Activated CD8-positive, alpha-beta T cell treated with anti-CD3 and anti-CD28 coated beads for 36 hours (primary cell): ENCODE data around the gene LILRB3. TPM values are rescaled to one million over a fixed set of nuclear protein-coding genes. Genes with fewer than 3 reads are reported as not detected.
A peak's percentile ranks its signal among the peaks of the same experiment; 100 is the strongest.
"Not testable (repeated sequence)": the region's sequence is repeated elsewhere in the genome, so short reads cannot be mapped to it uniquely, and the experiment has no call there.

ENCODE experiments used
- ATAC-seq: fragments of 200-7000 bp; cut with Tn5 transposase; one replicate; pipeline ENCODE4 v1.10.0; 2021; ENCODE audit warnings: mild to moderate bottlenecking, moderate library complexity
- CTCF ChIA-PET: fragments of 350-600 bp; sonication (Branson Sonifier 250); formaldehyde crosslinking; loops from one replicate; lab custom pipeline; 2021; ENCODE audit warnings: antibody characterized with exemption; lab: Charles Lee
- POLR2A ChIA-PET: fragments of 350-600 bp; sonication (Branson Sonifier 250); formaldehyde crosslinking; loops from one replicate; lab custom pipeline; 2021; ENCODE audit warnings: antibody characterized with exemption; lab: Charles Lee
- DNase-seq: peaks from one replicate; pipeline ENCODE4 v3.0.0-alpha.2; 2020
- H3K27ac Mint-ChIP-seq: one replicate; pipeline ENCODE4 v1.8.0; 2021; ENCODE audit warnings: mild to moderate bottlenecking, mixed read lengths
- H3K27me3 Mint-ChIP-seq: one replicate; pipeline ENCODE4 v1.8.0; 2021; ENCODE audit warnings: mixed read lengths
- H3K36me3 Mint-ChIP-seq: one replicate; pipeline ENCODE4 v1.8.0; 2021; ENCODE audit warnings: low read depth, mixed read lengths
- H3K4me1 Mint-ChIP-seq: one replicate; pipeline ENCODE4 v1.8.0; 2021; ENCODE audit warnings: low read depth, mixed read lengths
- H3K4me3 Mint-ChIP-seq: one replicate; pipeline ENCODE4 v1.8.0; 2021; ENCODE audit warnings: mild to moderate bottlenecking, moderate library complexity, mixed read lengths
- H3K9me3 Mint-ChIP-seq: one replicate; pipeline ENCODE4 v1.8.0; 2021; ENCODE audit warnings: mixed read lengths
- CTCF ChIP-seq: fragments of 200-600 bp; IDR thresholded peaks from one replicate; pipeline ENCODE4 v1.8.0; 2022; ENCODE audit warnings: antibody characterized with exemption, mild to moderate bottlenecking
- intact Hi-C: fragments of 100-400 bp; cut with micrococcal nuclease; formaldehyde crosslinking; loops from one replicate; pipeline ENCODE4 v1.10.0; 2022
- total RNA-seq, 2 experiments: library from RNA; stranded (reverse); gene quantifications; one replicate each; pipeline ENCODE4 v1.2.3, GENCODE V29; 2021

Gene LILRB3
- total RNA-seq, 2 experiments from 2014 or later, result not detected

GRCh38 chr19:54173359-54173699 lies 49.5 kb downstream of the LILRB3 start:
- intact Hi-C loops, result no loop called here
- Mint-ChIP-seq H3K4me3 (no peak overlapping the region), H3K36me3 (peaks cover 8% of the 10 kb centered on the region), H3K9me3 (no peaks in the 10 kb centered on the region), H3K27me3 (no peaks in the 10 kb centered on the region), H3K27ac (no peak overlapping the region), H3K4me1 (peaks cover 2% of the 10 kb centered on the region)
- ChIA-PET POLR2A (interaction anchor here (1.2 to 2.6 kb wide), 5 partner anchors 10 to 32 kb away, joined by 3 to 7 read pairs (median 4); partner anchors contain the start of gene LENG1), CTCF (interaction anchor here (0.8 to 0.9 kb wide), 2 partner anchors 18 to 93 kb away, joined by 3 to 4 read pairs; partner anchors contain the start of gene TSEN34)
- no peak for ATAC-seq
- TF ChIP-seq CTCF, result no peak
- DNase-seq, result no peak

GRCh38 chr19:54172471-54173358 lies 50.1 kb downstream of the LILRB3 start, which contains the start of gene TMC4:
Gene TMC4 (minus strand): TSS chr19:54173160. CDS start chr19:54173117, 43 bp downstream.
- H3K36me3 Mint-ChIP-seq, result peaks cover 4% of the 10 kb centered on the region
- no peaks in the 10 kb centered on the region for H3K9me3 Mint-ChIP-seq
- peak; percentile 22 for DNase-seq
- CTCF ChIA-PET, result interaction anchor here (0.9 kb wide), 1 partner anchor 93 kb away, joined by 3 read pairs; no protein-coding TSS in a partner anchor
- intact Hi-C loops, result no loop called here
- H3K4me3 Mint-ChIP-seq, result no peak within 1 kb of the TSS
- no peak for TF ChIP-seq CTCF
- H3K27me3 Mint-ChIP-seq, result no peaks in the 10 kb centered on the region
- no peak within 1 kb of the TSS for H3K27ac Mint-ChIP-seq
- peaks cover 3% of the 10 kb centered on the region for H3K4me1 Mint-ChIP-seq
- no peak for ATAC-seq
- POLR2A ChIA-PET, result interaction anchor here (1.2 to 2.6 kb wide), 5 partner anchors 9 to 33 kb away, joined by 3 to 7 read pairs (median 4); partner anchors contain the start of gene LENG1

- POLR2A ChIA-PET, result interaction anchor here (1.9 to 2.6 kb wide), 2 partner anchors 31 to 34 kb away, joined by 7 read pairs; no protein-coding TSS in a partner anchor
- H3K4me3 Mint-ChIP-seq, H3K9me3 Mint-ChIP-seq, CTCF ChIA-PET, H3K36me3 Mint-ChIP-seq, H3K4me1 Mint-ChIP-seq, DNase-seq, ATAC-seq, H3K27me3 Mint-ChIP-seq, H3K27ac Mint-ChIP-seq, intact Hi-C loops: not testable (repeated sequence)
These were observed 50.9 kb downstream of the LILRB3 start for GRCh38 chr19:54171736-54172431.

GRCh38 chr19:54169149-54169740 lies 53.6 kb downstream of the LILRB3 start:
- ChIA-PET POLR2A (interaction anchor here (1.4 kb wide), 1 partner anchor 10 kb away, joined by 5 read pairs; the partner anchor contains the start of gene LENG1), CTCF (interaction anchor here (0.8 to 3.0 kb wide), 8 partner anchors 9 to 99 kb away, joined by 3 to 22 read pairs (median 5); partner anchors contain the start of genes LENG1 and MBOAT7)
- Mint-ChIP-seq H3K4me1 (peaks cover 9% of the 10 kb centered on the region), H3K36me3 (no peaks in the 10 kb centered on the region), H3K27me3 (peaks cover 10% of the 10 kb centered on the region), H3K9me3 (no peaks in the 10 kb centered on the region), H3K4me3 (no peak overlapping the region), H3K27ac (no peak overlapping the region)
- no peak for ATAC-seq
- no peak for TF ChIP-seq CTCF
- intact Hi-C loops, result no loop called here
- no peak for DNase-seq
